DMS114 treated with DMSO at 0.1 percent for 48 hours (cell line): ENCODE measurements around the gene GSTM1.

Experiments used
- DNase-seq: peaks from one replicate; lab custom pipeline; 2025; ENCODE audit not compliant: unreplicated experiment; lab: John Stamatoyannopoulos, UW

The GSTM1 gene

GRCh38 chr1:109726007-109726406 lies 38.4 kb downstream of the GSTM1 start:
- no peak for DNase-seq

- no peak for DNase-seq
Measured at GRCh38 chr1:109726728-109727373, 39.2 kb downstream of the GSTM1 start.

GRCh38 chr1:109728870-109729269 lies 41.3 kb downstream of the GSTM1 start:
- no peak for DNase-seq

GRCh38 chr1:109730666-109731065 lies 43.0 kb downstream of the GSTM1 start:
- no peak for DNase-seq

GRCh38 chr1:109732390-109732881 lies 44.8 kb downstream of the GSTM1 start:
- no peak for DNase-seq

- no peak for DNase-seq
Measured at GRCh38 chr1:109733236-109733870, 45.7 kb downstream of the GSTM1 start.

- peak; percentile 73 for DNase-seq
Measured at GRCh38 chr1:109739738-109740614, 52.4 kb downstream of the GSTM1 start.

GRCh38 chr1:109740615-109741373 lies 53.2 kb downstream of the GSTM1 start, which contains the start of gene GSTM3:
Gene GSTM3 (minus strand): TSS chr1:109741038. CDS start chr1:109740287, 751 bp downstream.
- no peak for DNase-seq
